GM23338 (cell line): ENCODE measurements around the gene EPS8.

Experiments used
- CTCF ChIP-seq, 2 experiments: fragments of 200-600 bp in 1 of 2; sonication (generic) in 1 of 2; conservative IDR thresholded peaks; 2 replicates each; pipeline versions ENCODE4 v1.5.1 to v1.6.1; 2016 to 2017; ENCODE audit warnings: antibody characterized with exemption in 2 of 2, low read depth in 2 of 2, mild to moderate bottlenecking in 2 of 2, moderate library complexity in 1 of 2
- JUNB ChIP-seq: IDR thresholded peaks from one replicate; pipeline ENCODE4 v1.6.1; 2016; ENCODE audit warnings: antibody characterized with exemption; ENCODE audit not compliant: unreplicated experiment

GRCh38 chr12:15706010-15706676, 83.0 kb downstream of the EPS8 start:
- TF ChIP-seq CTCF (conservative IDR thresholded peaks at IDR 0.05; ENCODE audit: low read depth in 2 of 2) (no peak), JUNB (no peak)
